ENCODE results near the gene ADGRV1.

Gene ADGRV1

GRCh38 chr5:90941002-90941720 lies 382.6 kb downstream of the ADGRV1 start:
- DNase-seq (ENCODE audit: low read depth) = no peak
- TF ChIP-seq, protein P1, sequence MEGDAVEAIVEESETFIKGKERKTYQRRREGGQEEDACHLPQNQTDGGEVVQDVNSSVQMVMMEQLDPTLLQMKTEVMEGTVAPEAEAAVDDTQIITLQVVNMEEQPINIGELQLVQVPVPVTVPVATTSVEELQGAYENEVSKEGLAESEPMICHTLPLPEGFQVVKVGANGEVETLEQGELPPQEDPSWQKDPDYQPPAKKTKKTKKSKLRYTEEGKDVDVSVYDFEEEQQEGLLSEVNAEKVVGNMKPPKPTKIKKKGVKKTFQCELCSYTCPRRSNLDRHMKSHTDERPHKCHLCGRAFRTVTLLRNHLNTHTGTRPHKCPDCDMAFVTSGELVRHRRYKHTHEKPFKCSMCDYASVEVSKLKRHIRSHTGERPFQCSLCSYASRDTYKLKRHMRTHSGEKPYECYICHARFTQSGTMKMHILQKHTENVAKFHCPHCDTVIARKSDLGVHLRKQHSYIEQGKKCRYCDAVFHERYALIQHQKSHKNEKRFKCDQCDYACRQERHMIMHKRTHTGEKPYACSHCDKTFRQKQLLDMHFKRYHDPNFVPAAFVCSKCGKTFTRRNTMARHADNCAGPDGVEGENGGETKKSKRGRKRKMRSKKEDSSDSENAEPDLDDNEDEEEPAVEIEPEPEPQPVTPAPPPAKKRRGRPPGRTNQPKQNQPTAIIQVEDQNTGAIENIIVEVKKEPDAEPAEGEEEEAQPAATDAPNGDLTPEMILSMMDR (conservative IDR thresholded peaks at IDR 0.05; ENCODE audit: low read depth, low read length) = no peak
- no peak overlapping the region for H3K4me3 ChIP-seq (ENCODE audit: low read length)

GRCh38 chr5:90944116-90944515 lies 385.5 kb downstream of the ADGRV1 start:
- TF ChIP-seq, protein P1 (conservative IDR thresholded peaks at IDR 0.05; ENCODE audit: low read depth, low read length) = no peak
- H3K4me3 ChIP-seq (ENCODE audit: low read length) = no peak overlapping the region
- no peak for DNase-seq (ENCODE audit: low read depth)

DNA sequence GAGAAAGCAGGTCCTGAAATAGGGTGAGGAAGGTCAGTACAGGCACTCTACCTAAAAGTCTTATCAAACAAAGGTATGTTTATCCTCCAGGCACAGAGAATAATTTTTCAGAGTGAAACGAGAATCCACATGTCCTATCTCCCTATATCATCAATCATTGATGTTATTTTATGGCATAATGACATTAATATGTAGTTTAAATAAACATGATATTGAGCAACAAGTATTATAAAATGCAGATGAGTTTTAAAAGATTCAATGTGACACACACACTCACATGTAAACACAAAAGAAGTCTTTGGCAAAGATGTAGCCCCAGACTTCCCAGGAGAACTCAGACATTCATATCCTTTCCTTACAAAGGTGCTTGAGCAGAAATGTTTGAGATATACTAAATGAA lies 389.1 kb downstream of the ADGRV1 start:
- no peak overlapping the region for H3K4me3 ChIP-seq (ENCODE audit: low read length)
- TF ChIP-seq, protein P1 (conservative IDR thresholded peaks at IDR 0.05; ENCODE audit: low read depth, low read length) = no peak
- no peak for DNase-seq (ENCODE audit: low read depth)

GRCh38 chr5:90948969-90949368 lies 390.4 kb downstream of the ADGRV1 start:
- H3K4me3 ChIP-seq (ENCODE audit: low read length) = no peak overlapping the region
- no peak for DNase-seq (ENCODE audit: low read depth)
- TF ChIP-seq, protein P1 (conservative IDR thresholded peaks at IDR 0.05; ENCODE audit: low read depth, low read length) = no peak

- TF ChIP-seq, protein P1 (conservative IDR thresholded peaks at IDR 0.05; ENCODE audit: low read depth, low read length) = no peak
- no peak overlapping the region for H3K4me3 ChIP-seq (ENCODE audit: low read length)
- DNase-seq (ENCODE audit: low read depth) = no peak
Observed at GRCh38 chr5:90949469-90950358, 391.1 kb downstream of the ADGRV1 start.

- TF ChIP-seq, protein P1 (conservative IDR thresholded peaks at IDR 0.05; ENCODE audit: low read depth, low read length) = no peak
- no peak overlapping the region for H3K4me3 ChIP-seq (ENCODE audit: low read length)
- DNase-seq (ENCODE audit: low read depth) = no peak
Observed at GRCh38 chr5:90955001-90955635, 396.5 kb downstream of the ADGRV1 start.

Data from retinal pigment epithelial cell (primary cell).